ENCODE data around the gene NPAS4.

NPAS4 gene

DNA sequence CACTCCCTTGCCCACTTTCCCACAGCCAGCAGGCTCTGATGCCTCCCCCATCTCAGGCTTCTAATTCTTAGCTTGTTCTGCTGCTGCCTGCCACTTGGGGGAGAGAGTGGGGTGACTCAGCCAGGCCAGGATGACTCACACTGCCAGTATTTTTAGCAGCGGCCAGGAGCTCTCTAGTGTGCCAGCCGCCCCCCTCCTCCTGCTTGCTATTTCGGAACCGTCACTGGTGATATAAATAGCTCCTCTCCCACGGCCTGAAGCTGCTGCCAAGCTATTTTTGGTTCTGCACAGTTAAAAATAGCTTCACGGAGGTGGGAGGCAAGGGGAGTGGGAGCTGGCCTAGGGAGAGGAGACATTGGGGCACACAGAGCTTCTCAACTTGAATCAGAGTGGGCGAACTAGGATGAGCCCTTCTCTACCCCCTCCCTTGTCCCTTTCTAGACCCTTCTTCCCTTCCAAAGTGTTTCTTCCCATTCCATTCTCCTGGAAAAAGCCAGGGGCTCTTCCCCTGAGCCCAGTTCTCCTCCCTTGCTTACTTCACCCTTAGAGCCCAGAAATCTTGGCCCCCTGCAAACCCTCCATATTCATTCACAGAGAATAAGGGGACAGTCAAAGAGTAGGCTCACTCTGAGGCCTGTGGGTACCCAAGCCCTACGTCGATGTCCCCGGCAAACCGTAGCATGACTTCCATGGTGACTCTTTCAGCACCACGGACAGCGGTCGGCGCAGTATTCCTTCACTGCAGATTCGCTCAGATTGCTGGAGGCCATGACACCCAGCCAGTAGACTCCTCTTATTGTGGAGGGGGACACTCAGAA lies 2.5 kb upstream of the NPAS4 start:
- peak; percentile 90 for DNase-seq (ENCODE audit: low read depth)
- no peak overlapping the region for H3K4me3 ChIP-seq (ENCODE audit: low read length)
- TF ChIP-seq, protein P1, sequence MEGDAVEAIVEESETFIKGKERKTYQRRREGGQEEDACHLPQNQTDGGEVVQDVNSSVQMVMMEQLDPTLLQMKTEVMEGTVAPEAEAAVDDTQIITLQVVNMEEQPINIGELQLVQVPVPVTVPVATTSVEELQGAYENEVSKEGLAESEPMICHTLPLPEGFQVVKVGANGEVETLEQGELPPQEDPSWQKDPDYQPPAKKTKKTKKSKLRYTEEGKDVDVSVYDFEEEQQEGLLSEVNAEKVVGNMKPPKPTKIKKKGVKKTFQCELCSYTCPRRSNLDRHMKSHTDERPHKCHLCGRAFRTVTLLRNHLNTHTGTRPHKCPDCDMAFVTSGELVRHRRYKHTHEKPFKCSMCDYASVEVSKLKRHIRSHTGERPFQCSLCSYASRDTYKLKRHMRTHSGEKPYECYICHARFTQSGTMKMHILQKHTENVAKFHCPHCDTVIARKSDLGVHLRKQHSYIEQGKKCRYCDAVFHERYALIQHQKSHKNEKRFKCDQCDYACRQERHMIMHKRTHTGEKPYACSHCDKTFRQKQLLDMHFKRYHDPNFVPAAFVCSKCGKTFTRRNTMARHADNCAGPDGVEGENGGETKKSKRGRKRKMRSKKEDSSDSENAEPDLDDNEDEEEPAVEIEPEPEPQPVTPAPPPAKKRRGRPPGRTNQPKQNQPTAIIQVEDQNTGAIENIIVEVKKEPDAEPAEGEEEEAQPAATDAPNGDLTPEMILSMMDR (IDR thresholded peaks at IDR 0.05; ENCODE audit: insufficient read depth, low read depth, low read length, missing control alignments): peak; percentile 64

DNA sequence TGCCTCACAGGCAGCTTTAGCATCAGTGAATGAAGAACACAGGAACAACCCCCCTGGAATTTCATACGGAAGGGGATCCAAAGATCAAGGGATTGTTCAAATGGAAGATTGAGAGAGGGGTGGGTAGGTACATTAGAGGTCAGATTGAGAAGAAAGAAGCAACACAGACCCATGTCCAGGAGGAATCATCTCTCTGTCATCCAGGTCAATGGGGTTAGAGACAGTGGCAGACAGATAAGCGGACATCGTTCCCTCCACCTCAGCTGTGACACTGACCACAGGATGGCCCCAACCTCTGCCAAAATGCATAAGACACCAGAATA lies 1.9 kb upstream of the NPAS4 start:
- DNase-seq (ENCODE audit: low read depth): no peak
- no peak overlapping the region for H3K4me3 ChIP-seq (ENCODE audit: low read length)
- TF ChIP-seq, protein P1 (IDR thresholded peaks at IDR 0.05; ENCODE audit: insufficient read depth, low read depth, low read length, missing control alignments): no peak

DNA sequence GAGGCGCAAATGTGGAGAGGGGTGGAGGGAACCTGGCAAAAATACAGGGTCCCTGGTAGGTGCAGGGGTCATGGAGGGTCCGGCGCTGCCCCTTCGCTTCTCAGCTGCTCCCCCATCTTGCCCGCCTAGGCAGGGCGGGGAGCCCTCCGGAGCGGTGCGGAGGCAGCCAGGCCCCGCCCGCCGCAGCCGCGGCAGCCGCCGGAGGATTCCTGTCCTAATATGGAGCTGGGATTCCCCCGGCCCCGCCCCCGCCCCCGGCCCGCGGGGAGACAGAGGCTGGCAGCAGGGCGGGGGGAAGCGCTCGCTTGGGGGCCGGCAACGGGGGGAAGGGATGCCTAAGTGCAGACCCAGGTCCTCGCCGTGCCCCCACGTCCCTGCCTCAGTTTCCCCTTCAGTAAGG lies 1.0 kb upstream of the NPAS4 start:
- no peak for DNase-seq (ENCODE audit: low read depth)
- TF ChIP-seq, protein P1 (IDR thresholded peaks at IDR 0.05; ENCODE audit: insufficient read depth, low read depth, low read length, missing control alignments): no peak
- H3K4me3 ChIP-seq (ENCODE audit: low read length): no peak overlapping the region

DNA sequence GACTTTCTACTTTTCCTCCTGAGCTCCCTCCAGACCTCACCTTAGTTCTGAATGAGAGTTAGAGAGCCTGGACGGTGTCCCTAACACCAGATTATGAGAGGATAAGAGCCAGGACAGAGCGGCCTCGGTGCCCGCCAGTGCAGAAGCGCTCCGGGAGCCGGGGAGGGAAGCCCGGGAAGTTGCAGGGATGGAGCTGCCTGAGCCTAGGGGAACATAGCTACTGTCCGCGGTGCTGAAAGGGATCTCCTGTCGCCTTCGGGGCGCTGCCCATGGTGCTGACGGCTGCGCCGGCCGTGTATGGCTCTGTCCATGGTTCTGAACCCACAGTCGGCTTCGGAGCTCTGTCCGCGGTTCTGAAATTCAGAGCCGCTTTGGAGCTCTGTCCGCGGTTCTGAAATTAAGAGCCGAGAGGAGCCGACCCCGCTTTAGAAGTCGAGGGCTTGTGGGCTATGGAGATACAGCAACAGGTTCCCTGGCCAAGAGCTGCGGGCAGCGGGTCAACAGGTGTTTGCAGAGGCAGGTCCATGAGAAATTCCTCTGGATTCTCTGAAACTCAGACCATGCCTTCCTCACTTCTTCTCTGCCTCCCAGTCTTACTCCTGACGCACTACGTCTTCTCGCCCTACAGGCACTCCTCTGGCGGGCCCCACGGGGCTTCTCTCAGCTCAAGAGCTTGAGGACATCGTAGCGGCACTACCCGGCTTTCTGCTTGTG lies 814 bp downstream of the NPAS4 start:
- DNase-seq (ENCODE audit: low read depth): peak; percentile 87
- TF ChIP-seq, protein P1 (IDR thresholded peaks at IDR 0.05; ENCODE audit: insufficient read depth, low read depth, low read length, missing control alignments): no peak
- no peak overlapping the region for H3K4me3 ChIP-seq (ENCODE audit: low read length)

DNA sequence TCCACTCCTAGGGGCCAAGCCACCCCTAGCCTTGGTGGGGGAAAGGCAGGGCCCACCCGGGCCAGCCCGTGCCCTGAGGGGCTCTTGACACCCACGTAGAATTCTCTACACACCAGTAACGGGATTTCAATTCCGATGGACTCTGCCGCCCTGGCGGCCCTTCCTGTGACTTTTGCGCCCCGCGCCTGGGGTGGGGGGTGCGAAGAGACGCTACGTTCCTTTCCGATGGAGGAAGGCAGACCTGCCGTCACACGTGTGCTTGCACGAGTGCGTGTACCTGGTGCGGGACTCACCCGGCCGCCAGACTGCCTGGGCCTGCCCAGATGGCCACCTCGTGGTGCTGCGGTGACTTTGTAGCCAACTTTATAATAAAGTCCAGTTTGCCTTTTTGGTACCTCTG lies 5.5 kb downstream of the NPAS4 start:
- TF ChIP-seq, protein P1 (IDR thresholded peaks at IDR 0.05; ENCODE audit: insufficient read depth, low read depth, low read length, missing control alignments): no peak
- DNase-seq (ENCODE audit: low read depth): no peak
- no peak overlapping the region for H3K4me3 ChIP-seq (ENCODE audit: low read length)

DNA sequence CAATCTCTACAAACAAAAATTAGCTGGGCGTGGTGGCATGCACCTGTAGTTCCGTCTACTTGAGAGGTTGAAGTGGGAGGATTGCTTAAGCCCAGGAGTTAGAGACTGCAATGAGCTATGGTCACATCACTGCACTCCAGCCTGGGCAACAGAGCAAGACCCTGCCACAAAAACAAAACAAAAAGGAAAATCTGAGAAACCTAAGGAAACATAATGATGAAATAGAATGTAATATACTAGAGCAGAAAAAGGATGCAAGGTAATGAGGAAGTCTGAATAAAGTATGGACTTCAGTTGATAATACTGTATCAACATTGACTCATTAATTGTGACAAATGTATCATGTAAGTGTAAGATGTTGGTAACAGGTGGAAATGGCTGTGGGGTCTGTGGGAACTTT lies 8.1 kb downstream of the NPAS4 start:
- no peak for DNase-seq (ENCODE audit: low read depth)
- H3K4me3 ChIP-seq (ENCODE audit: low read length): no peak overlapping the region

More for the DNA sequence above, 8.1 kb downstream of the NPAS4 start:
- TF ChIP-seq, protein P1 (IDR thresholded peaks at IDR 0.05; ENCODE audit: insufficient read depth, low read depth, low read length, missing control alignments): no peak
